SK-N-SH (cell line): ENCODE results near the gene HTRA2. TPM values are rescaled to one million over a fixed set of nuclear protein-coding genes. Genes with fewer than 3 reads are reported as not detected.
A peak's percentile ranks its signal among the peaks of the same experiment; 100 is the strongest.

ENCODE experiments used
- CTCF ChIA-PET: fragments of 300-600, 350-600 bp; formaldehyde crosslinking; extraction: SDS; loops from one replicate; lab custom pipeline; 2021; lab: Yijun Ruan, JAX
- POLR2A ChIA-PET: fragments of 350-600 bp; sonication (Branson Sonifier 250); formaldehyde crosslinking; extraction: SDS; loops from one replicate; lab custom pipeline; 2020; ENCODE audit warnings: antibody characterized with exemption, inconsistent platforms; lab: Yijun Ruan, JAX
- DNase-seq: peaks from one replicate; pipeline ENCODE4 v3.0.0; 2012
- H2AFZ ChIP-seq: fragments of 200-600 bp; sonication (generic); 2 replicates; pipeline ENCODE4 v1.8.1; 2016; ENCODE audit warnings: antibody characterized with exemption, mild to moderate bottlenecking, low read depth
- H3F3A ChIP-seq: fragments of 200-600 bp; sonication (generic); replicated peaks from 2 replicates; pipeline ENCODE3; 2016; ENCODE audit warnings: antibody characterized with exemption, mild to moderate bottlenecking; ENCODE audit not compliant: insufficient read depth
- H3K27ac ChIP-seq, 2 experiments: fragments of 200-500 bp in 1 of 2; fragments of 200-600 bp in 1 of 2; sonication (Bioruptor generic) in 1 of 2; sonication (generic), shearing (Covaris generic) in 1 of 2; 2 replicates each; pipeline versions ENCODE4 v1.5.1 to v1.6.1; 2014 to 2016; ENCODE audit warnings: low read depth in 2 of 2, inconsistent platforms in 1 of 2, low read length in 1 of 2, mild to moderate bottlenecking in 1 of 2, mixed read lengths in 1 of 2
- H3K27me3 ChIP-seq: fragments of 200-600 bp; sonication (generic), shearing (Covaris generic); 2 replicates; pipeline ENCODE4 v1.6.1; 2016; ENCODE audit warnings: mixed run types; ENCODE audit not compliant: insufficient read depth
- H3K36me3 ChIP-seq, 2 experiments: fragments of 200-500 bp in 1 of 2; fragments of 200-600 bp in 1 of 2; sonication (Bioruptor generic) in 1 of 2; sonication (generic) in 1 of 2; replicated peaks in 1 of 2; 2 replicates each; pipeline versions ENCODE3 to v1.5.1; 2014 to 2016; ENCODE audit warnings: low read length in 1 of 2, mild to moderate bottlenecking in 1 of 2; ENCODE audit not compliant: insufficient read depth in 2 of 2, control insufficient read depth in 1 of 2
- H3K4me1 ChIP-seq, 2 experiments: fragments of 200-500 bp in 1 of 2; fragments of 200-600 bp in 1 of 2; sonication (Bioruptor generic) in 1 of 2; sonication (generic), shearing (Covaris generic) in 1 of 2; 2 replicates each; pipeline versions ENCODE4 v1.5.1 to v1.6.1; 2014 to 2016; ENCODE audit warnings: low read depth in 1 of 2, low read length in 1 of 2, mixed run types in 1 of 2; ENCODE audit not compliant: insufficient read depth in 2 of 2, control insufficient read depth in 1 of 2
- H3K4me2 ChIP-seq: fragments of 200-600 bp; sonication (generic), shearing (Covaris generic); 2 replicates; pipeline ENCODE4 v1.6.1; 2017; ENCODE audit warnings: mixed run types
- H3K4me3 ChIP-seq, 2 experiments: fragments of 200-500 bp in 1 of 2; fragments of 200-600 bp in 1 of 2; sonication (Bioruptor generic) in 1 of 2; sonication (generic), shearing (Covaris generic) in 1 of 2; 2 replicates each; pipeline versions ENCODE4 v1.5.1 to v1.8.1; 2014 to 2016; ENCODE audit warnings: low read depth in 2 of 2, inconsistent platforms in 1 of 2, low read length in 1 of 2, mild to moderate bottlenecking in 1 of 2, mixed read lengths in 1 of 2, moderate library complexity in 1 of 2
- H3K79me2 ChIP-seq: fragments of 200-600 bp; sonication (generic); 2 replicates; pipeline ENCODE4 v1.8.1; 2017; ENCODE audit warnings: mild to moderate bottlenecking; ENCODE audit not compliant: insufficient read depth
- H3K9ac ChIP-seq: fragments of 200-600 bp; sonication (generic); 2 replicates; pipeline ENCODE4 v1.6.1; 2017; ENCODE audit warnings: mixed run types
- H3K9me2 ChIP-seq: fragments of 200-600 bp; sonication (generic); 2 replicates; pipeline ENCODE4 v1.6.1; 2017; ENCODE audit warnings: mixed run types
- H3K9me3 ChIP-seq: fragments of 200-600 bp; sonication (generic); 2 replicates; pipeline ENCODE4 v1.6.1; 2017; ENCODE audit warnings: mixed run types, mild to moderate bottlenecking, moderate library complexity
- H4K20me1 ChIP-seq: fragments of 200-600 bp; sonication (generic); 2 replicates; pipeline ENCODE4 v1.6.1; 2017; ENCODE audit warnings: mild to moderate bottlenecking, mixed run types; ENCODE audit not compliant: insufficient read depth
- CHD2 ChIP-seq: fragments of 150-350 bp; IDR thresholded peaks from 2 replicates; pipeline ENCODE4 v1.6.1; 2018; ENCODE audit warnings: low read length; ENCODE audit not compliant: partially characterized antibody
- FOSL2 ChIP-seq: IDR thresholded peaks from 2 replicates; pipeline ENCODE4 v1.4.0; 2012; ENCODE audit warnings: low read depth, mild to moderate bottlenecking, moderate library complexity, borderline replicate concordance
- FOXJ3 ChIP-seq: sonication (generic); formaldehyde crosslinking; IDR thresholded peaks from 2 replicates; pipeline ENCODE4 v1.5.1; 2020; ENCODE audit warnings: mild to moderate bottlenecking, missing genetic modification reagents
- FOXM1 ChIP-seq: IDR thresholded peaks from 2 replicates; pipeline ENCODE4 v1.4.0; 2012; ENCODE audit warnings: low read depth, mild to moderate bottlenecking
- GABPA ChIP-seq: IDR thresholded peaks from 2 replicates; pipeline ENCODE4 v1.4.0; 2012; ENCODE audit warnings: low read depth, mild to moderate bottlenecking
- GATA2 ChIP-seq: sonication (generic); formaldehyde crosslinking; IDR thresholded peaks from 2 replicates; pipeline ENCODE4 v1.5.0; 2020; ENCODE audit warnings: mild to moderate bottlenecking, missing genetic modification reagents
- MEF2A ChIP-seq: IDR thresholded peaks from 2 replicates; pipeline ENCODE4 v1.4.0; 2012; ENCODE audit warnings: low read depth, borderline replicate concordance
- MXI1 ChIP-seq: IDR thresholded peaks from 2 replicates; pipeline ENCODE4 v1.6.1; 2012; ENCODE audit warnings: mild to moderate bottlenecking, low read depth, low read length, improper control_type of control experiment
- POLR2AphosphoS5 ChIP-seq: IDR thresholded peaks from 2 replicates; pipeline ENCODE4 v1.6.1; 2012; ENCODE audit warnings: low read depth, low read length
- RCOR1 ChIP-seq: fragments of 150-350 bp; IDR thresholded peaks from 2 replicates; pipeline ENCODE4 v1.6.1; 2017; ENCODE audit warnings: antibody characterized with exemption, low read length
- RFX5 ChIP-seq: IDR thresholded peaks from 2 replicates; pipeline ENCODE4 v1.6.1; 2012; ENCODE audit warnings: mild to moderate bottlenecking, improper control_type of control experiment, low read length
- SIN3A ChIP-seq: IDR thresholded peaks from 2 replicates; pipeline ENCODE4 v1.6.1; 2012; ENCODE audit warnings: low read depth, mild to moderate bottlenecking, low read length, moderate library complexity, borderline replicate concordance
- TCF12 ChIP-seq: IDR thresholded peaks from 2 replicates; pipeline ENCODE4 v1.4.0; 2012
- TEAD4 ChIP-seq: IDR thresholded peaks from 2 replicates; pipeline ENCODE4 v1.4.0; 2012; ENCODE audit warnings: mild to moderate bottlenecking, borderline replicate concordance; ENCODE audit not compliant: insufficient read depth
- YY1 ChIP-seq: IDR thresholded peaks from 2 replicates; pipeline ENCODE4 v1.4.0; 2012; ENCODE audit warnings: low read depth, mild to moderate bottlenecking
- WGBS: methylation state at CpG from one replicate; pipeline ENCODE4 v1.1.6; 2017; ENCODE audit warnings: low lambda C conversion rate; 5-methylcytosine and 5-hydroxymethylcytosine counted together
- polyA plus RNA-seq, 3 experiments: library from polyadenylated mRNA; depleted of rRNA; stranded (reverse); fragments of >200 nt; gene quantifications; 2 replicates each; pipeline ENCODE4 v1.2.3, GENCODE V29; 2012
- TF ChIP-seq, protein P1 (sequence below): IDR thresholded peaks from 2 replicates; pipeline ENCODE4 v1.4.0; 2012; ENCODE audit warnings: low read depth, borderline replicate concordance
- TF ChIP-seq, protein P2 (sequence below): fragments of 150-350 bp; IDR thresholded peaks from 2 replicates; pipeline ENCODE4 v1.6.1; 2017; ENCODE audit warnings: antibody characterized with exemption, low read length, low read depth, borderline replicate concordance
- TF ChIP-seq, protein P3 (sequence below): IDR thresholded peaks from 2 replicates; pipeline ENCODE4; 2012
- TF ChIP-seq, protein P4 (sequence below): IDR thresholded peaks from 2 replicates; pipeline ENCODE4 v1.4.0; 2012; ENCODE audit warnings: low read depth

Gene HTRA2
- polyA plus RNA-seq, 1 of the 3 experiments (the other 2 are of a cell fraction) = 55.7 TPM

DNA sequence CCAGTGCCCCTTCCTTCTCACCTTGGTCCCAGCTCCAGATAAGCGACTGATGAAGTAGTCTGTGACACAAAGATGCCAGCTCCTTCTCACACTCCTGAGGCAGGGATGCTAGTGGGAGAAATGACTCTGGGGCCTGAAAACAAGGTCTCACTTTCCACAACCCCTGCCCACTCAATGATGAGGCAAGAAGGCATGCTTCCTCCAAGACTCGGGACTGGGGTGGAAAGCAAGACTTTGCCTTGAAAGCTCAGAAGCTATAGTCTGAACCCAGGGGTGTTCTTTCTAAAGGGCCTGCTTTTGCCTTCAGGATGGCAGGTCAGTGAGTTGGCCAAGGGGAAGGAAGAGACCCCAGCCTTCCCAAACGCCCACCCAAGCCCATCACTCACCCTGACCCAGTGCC lies 48.3 kb upstream of the HTRA2 start (continued):
- TF ChIP-seq RCOR1 (no peak), SIN3A (no peak), FOXJ3 (CRISPR knock-in tag) (no peak), GABPA (no peak)

DNA sequence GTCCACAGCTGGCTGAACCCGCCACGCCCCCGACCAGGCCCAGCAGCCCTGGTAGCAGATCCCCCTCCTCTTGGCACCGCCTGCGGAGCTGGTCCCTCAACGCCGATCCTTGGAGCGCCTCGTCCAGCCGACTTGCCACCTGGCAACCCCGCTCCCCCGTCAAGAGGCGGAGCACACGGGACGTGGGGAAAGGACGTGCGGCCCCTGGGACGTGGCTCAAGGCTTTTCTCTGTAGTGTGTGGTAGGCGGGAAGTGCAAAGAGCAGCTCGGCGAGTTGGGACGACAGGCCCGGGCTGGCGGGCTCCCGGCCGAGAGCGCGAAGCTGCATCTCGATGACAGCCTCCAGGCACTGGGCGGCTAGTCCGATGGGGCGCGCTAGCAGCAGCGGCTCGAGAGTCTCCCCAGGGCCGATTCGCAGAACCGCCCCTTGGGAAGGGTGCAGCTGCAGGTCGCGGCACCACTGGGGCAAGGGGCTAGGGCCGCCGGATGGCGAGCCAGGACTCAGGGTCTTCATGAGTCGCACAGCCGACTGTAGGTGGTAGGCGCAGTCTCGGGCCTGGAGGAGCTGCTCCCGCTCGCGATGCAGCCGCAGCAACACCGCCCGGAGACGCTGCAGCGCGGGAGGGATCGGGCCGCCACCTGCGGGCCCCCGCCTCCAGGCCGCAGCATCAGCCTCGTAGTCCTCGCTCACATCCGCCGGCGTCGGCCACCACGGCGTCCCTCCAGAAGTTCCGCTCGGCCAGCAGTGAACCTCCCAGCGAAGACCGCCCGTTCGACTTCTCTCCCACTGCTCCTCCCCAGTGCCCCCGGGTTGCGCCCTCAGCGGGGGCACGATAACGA lies 47.6 kb upstream of the HTRA2 start:
- ChIA-PET POLR2A (interaction anchor here (0.6 to 3.5 kb wide), 16 partner anchors 9 to 107 kb away, joined by 3 to 24 read pairs (median 8); partner anchors contain the start of genes AUP1, C2orf81, HTRA2 and INO80B), CTCF (interaction anchor here (0.6 to 7.5 kb wide), 27 partner anchors 10 to 147 kb away, joined by 3 to 116 read pairs (median 7); partner anchors contain the start of genes AUP1, DQX1, HTRA2 and LBX2)
- peak overlapping the region; percentile 79 for H3K9ac ChIP-seq
- H3K9me2 ChIP-seq = no peaks in the 10 kb centered on the region
- H4K20me1 ChIP-seq = no peaks in the 10 kb centered on the region
- H3K36me3 ChIP-seq = peaks cover 11 to 20% of the 10 kb centered on the region in 2 experiments
- peak overlapping the region; percentile 86 for H3K4me2 ChIP-seq
- 4% methylated on average over 26 of the region's 80 CpGs for WGBS
- H3K27ac ChIP-seq = peak overlapping the region; percentile 79 to 91
- DNase-seq = peak; percentile 75
- H3K9me3 ChIP-seq = no peaks in the 10 kb centered on the region
- H3K27me3 ChIP-seq = no peaks in the 10 kb centered on the region
- peak overlapping the region; percentile 70 to 97 for H3K4me3 ChIP-seq
- TF ChIP-seq CHD2 (no peak), MXI1 (peak; percentile 28; the same call in 1 of the 2 replicates), TEAD4 (no peak)
- H2AFZ ChIP-seq = peak overlapping the region; percentile 86; the same call in 1 of the 2 replicates
- peaks cover 3% of the 10 kb centered on the region for H3F3A ChIP-seq
- H3K79me2 ChIP-seq = peaks cover 76% of the 10 kb centered on the region
- peaks cover 13 to 16% of the 10 kb centered on the region in 2 experiments; a peak in 3 of 4 replicates for H3K4me1 ChIP-seq

DNA sequence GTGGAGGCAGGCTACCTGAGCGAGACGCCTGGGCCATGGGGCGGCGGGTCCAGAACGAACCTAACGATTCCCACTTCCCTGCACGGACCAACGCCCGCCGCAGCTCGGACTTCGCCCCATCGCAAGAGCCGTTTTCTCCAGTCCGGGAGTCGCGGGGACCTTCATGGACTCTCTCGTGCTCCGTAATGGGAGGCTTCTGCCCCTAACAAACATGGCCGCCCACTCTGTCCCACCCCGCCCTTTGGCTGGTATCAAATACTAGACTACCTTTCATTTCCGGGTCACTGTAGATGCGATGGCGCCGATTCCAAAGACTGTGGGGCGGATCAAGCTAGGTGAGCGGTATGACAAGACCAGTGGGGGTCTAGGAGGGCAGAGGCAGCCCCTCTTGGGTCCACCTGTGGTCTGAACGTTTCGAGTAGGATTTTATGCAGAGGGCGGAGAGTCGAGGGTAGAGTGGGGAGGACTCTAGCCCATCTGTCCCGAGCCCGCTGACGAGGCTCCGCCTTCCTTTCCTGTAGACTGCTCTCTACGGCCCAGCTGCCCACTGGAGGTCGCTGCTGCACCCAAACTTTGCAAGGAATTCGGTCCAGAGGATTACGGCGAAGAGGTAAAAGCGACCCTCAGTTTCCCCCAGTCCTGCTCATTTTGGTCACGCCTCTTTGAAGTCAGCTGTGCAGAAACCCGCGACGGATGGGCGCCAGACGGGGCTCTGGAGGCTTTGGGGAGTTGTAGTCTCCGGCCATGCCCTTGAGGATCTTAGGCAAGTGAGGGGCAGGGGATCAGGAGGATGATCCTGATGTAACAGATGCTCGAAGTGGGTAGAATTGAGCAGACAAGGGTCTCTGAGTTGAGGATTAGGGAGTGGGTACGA lies 46.7 kb upstream of the HTRA2 start, which contains the start of the genes CCDC142 and TTC31:
Gene CCDC142, minus strand, starts transcription at position 198 of the 874 bp plus-strand sequence. Its CDS starts 161 bp downstream, at position 37.
Gene TTC31, plus strand, starts transcription at position 281 of the 874 bp plus-strand sequence. Its CDS starts 15 bp downstream, at position 296.
- no peaks in the 10 kb centered on the region for H3K9me2 ChIP-seq
- H3K4me2 ChIP-seq = peak within 1 kb of the TSS; percentile 86
- H3K9ac ChIP-seq = peak within 1 kb of the TSS; percentile 79
- ChIA-PET POLR2A (interaction anchor here (0.6 to 3.5 kb wide), 15 partner anchors 10 to 106 kb away, joined by 3 to 24 read pairs (median 8); partner anchors contain the start of genes AUP1, C2orf81, HTRA2 and INO80B), CTCF (interaction anchor here (0.6 to 7.5 kb wide), 31 partner anchors 9 to 161 kb away, joined by 3 to 116 read pairs (median 6); partner anchors contain the start of genes AUP1, DQX1, HTRA2 and LBX2)
- H3K27me3 ChIP-seq = no peaks in the 10 kb centered on the region
- peak; percentile 93 for DNase-seq
- H3K4me3 ChIP-seq = peak within 1 kb of the TSS; percentile 70 to 97
- no peaks in the 10 kb centered on the region for H3K9me3 ChIP-seq
- peaks cover 8 to 15% of the 10 kb centered on the region in 2 experiments for H3K36me3 ChIP-seq
- H3K27ac ChIP-seq = peak within 1 kb of the TSS; percentile 79 to 91
- 1% methylated on average over 28 of the region's 50 CpGs for WGBS
- peaks cover 76% of the 10 kb centered on the region for H3K79me2 ChIP-seq
- H3K4me1 ChIP-seq = peaks cover 13 to 16% of the 10 kb centered on the region in 2 experiments; a peak in 3 of 4 replicates
- no peaks in the 10 kb centered on the region for H4K20me1 ChIP-seq
- peaks cover 3% of the 10 kb centered on the region for H3F3A ChIP-seq
- H2AFZ ChIP-seq = peak within 1 kb of the TSS; percentile 86
- TF ChIP-seq GATA2 (no peak; the same call in 1 of the 2 replicates), TCF12 (peak; percentile 39; the same call in 1 of the 2 replicates), GABPA (peak; percentile 94), MXI1 (peak; percentile 79), YY1 (peak; percentile 99), FOXM1 (no peak), RFX5 (no peak), RCOR1 (peak; percentile 5; the same call in 1 of the 2 replicates), MEF2A (no peak), FOSL2 (no peak), POLR2AphosphoS5 (peak; percentile 89)
- TF ChIP-seq, protein P1, sequence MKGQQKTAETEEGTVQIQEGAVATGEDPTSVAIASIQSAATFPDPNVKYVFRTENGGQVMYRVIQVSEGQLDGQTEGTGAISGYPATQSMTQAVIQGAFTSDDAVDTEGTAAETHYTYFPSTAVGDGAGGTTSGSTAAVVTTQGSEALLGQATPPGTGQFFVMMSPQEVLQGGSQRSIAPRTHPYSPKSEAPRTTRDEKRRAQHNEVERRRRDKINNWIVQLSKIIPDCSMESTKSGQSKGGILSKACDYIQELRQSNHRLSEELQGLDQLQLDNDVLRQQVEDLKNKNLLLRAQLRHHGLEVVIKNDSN = no peak
- TF ChIP-seq, protein P2, sequence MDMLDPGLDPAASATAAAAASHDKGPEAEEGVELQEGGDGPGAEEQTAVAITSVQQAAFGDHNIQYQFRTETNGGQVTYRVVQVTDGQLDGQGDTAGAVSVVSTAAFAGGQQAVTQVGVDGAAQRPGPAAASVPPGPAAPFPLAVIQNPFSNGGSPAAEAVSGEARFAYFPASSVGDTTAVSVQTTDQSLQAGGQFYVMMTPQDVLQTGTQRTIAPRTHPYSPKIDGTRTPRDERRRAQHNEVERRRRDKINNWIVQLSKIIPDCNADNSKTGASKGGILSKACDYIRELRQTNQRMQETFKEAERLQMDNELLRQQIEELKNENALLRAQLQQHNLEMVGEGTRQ = no peak
- TF ChIP-seq, protein P3, sequence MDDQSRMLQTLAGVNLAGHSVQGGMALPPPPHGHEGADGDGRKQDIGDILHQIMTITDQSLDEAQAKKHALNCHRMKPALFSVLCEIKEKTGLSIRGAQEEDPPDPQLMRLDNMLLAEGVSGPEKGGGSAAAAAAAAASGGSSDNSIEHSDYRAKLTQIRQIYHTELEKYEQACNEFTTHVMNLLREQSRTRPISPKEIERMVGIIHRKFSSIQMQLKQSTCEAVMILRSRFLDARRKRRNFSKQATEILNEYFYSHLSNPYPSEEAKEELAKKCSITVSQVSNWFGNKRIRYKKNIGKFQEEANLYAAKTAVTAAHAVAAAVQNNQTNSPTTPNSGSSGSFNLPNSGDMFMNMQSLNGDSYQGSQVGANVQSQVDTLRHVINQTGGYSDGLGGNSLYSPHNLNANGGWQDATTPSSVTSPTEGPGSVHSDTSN = no peak
- TF ChIP-seq, protein P4, sequence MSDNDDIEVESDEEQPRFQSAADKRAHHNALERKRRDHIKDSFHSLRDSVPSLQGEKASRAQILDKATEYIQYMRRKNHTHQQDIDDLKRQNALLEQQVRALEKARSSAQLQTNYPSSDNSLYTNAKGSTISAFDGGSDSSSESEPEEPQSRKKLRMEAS = peak; percentile 39
